GM12878 (cell line): Measurements from ENCODE around the gene CLEC19A. TPM values are rescaled to one million over a fixed set of nuclear protein-coding genes. Genes with fewer than 3 reads are reported as not detected.

Experiments
- ATAC-seq: fragments of 200-7000 bp; cut with Tn5 transposase; 3 replicates; pipeline ENCODE4 v1.9.1; 2020; ENCODE audit warnings: mild to moderate bottlenecking, moderate library complexity
- BruUV-seq: library from RNA; stranded (reverse); fragments of 400-500 nt; replicated peaks from 2 replicates; lab custom pipeline; 2021; lab: Mats Ljungman, UMichigan
- CTCF ChIA-PET: fragments of 300-600 bp; sonication (Branson Sonifier 250); formaldehyde crosslinking; extraction: SDS; loops from one replicate; lab custom pipeline; 2021; ENCODE audit warnings: inconsistent platforms; lab: Yijun Ruan, JAX
- POLR2A ChIA-PET: fragments of 350-600 bp; formaldehyde crosslinking; extraction: SDS; loops from one replicate; lab custom pipeline; 2021; ENCODE audit warnings: inconsistent platforms; lab: Charles Lee
- RAD21 ChIA-PET: fragments of 300-600 bp; sonication (Branson Sonifier 250); formaldehyde crosslinking; loops from one replicate; lab custom pipeline; 2023; ENCODE audit warnings: antibody characterized with exemption; ENCODE audit not compliant: unreplicated experiment; lab: Charles Lee
- SMC1A ChIA-PET: fragments of 300-600 bp; sonication (Branson Sonifier 250); formaldehyde crosslinking; loops from one replicate; lab custom pipeline; 2023; ENCODE audit not compliant: unreplicated experiment, uncharacterized antibody; lab: Charles Lee
- DNase-seq: peaks from one replicate; pipeline ENCODE4 v3.0.0-alpha.2; 2011; ENCODE audit warnings: low read depth, low spot score
- FAIRE-seq: peaks from 3 replicates; lab custom pipeline; 2011; peaks lifted over from hg19 to GRCh38; lab: Jason Lieb, UNC
- H2AFZ ChIP-seq: 2 replicates; pipeline ENCODE4 v1.6.0; 2011; ENCODE audit warnings: low read depth, low read length, control low read depth; ENCODE audit not compliant: control insufficient read depth
- H3K27ac ChIP-seq: 2 replicates; pipeline ENCODE4 v1.5.1; 2011; ENCODE audit warnings: control low read depth; ENCODE audit not compliant: control insufficient read depth, insufficient read depth
- H3K27me3 ChIP-seq, 2 experiments: replicated peaks in 1 of 2; 2 replicates each; pipeline versions ENCODE4 v1.6.0 to v1.6.1; 2011; ENCODE audit warnings: low read length in 1 of 2; ENCODE audit not compliant: control insufficient read depth in 2 of 2, insufficient read depth in 2 of 2
- H3K36me3 ChIP-seq, 2 experiments: 2 replicates each; pipeline ENCODE4 v1.5.1; 2011; ENCODE audit warnings: low read length in 1 of 2; ENCODE audit not compliant: control insufficient read depth in 2 of 2, insufficient read depth in 2 of 2
- H3K4me1 ChIP-seq: 2 replicates; pipeline ENCODE4 v1.6.1; 2011; ENCODE audit warnings: mild to moderate bottlenecking, low read length, moderate library complexity, mixed read lengths; ENCODE audit not compliant: control insufficient read depth, insufficient read depth
- H3K4me2 ChIP-seq: 2 replicates; pipeline ENCODE4 v1.6.0; 2011; ENCODE audit warnings: control low read depth; ENCODE audit not compliant: control insufficient read depth, insufficient read depth
- H3K4me3 ChIP-seq: fragments of 200-600 bp; sonication (generic); 2 replicates; pipeline ENCODE4 v1.5.1; 2016
- H3K79me2 ChIP-seq: 2 replicates; pipeline ENCODE4 v1.6.0; 2011; ENCODE audit warnings: low read length; ENCODE audit not compliant: control insufficient read depth, insufficient read depth
- H3K9ac ChIP-seq: 2 replicates; pipeline ENCODE4 v1.8.0; 2011; ENCODE audit warnings: low read length, control low read depth, mixed read lengths; ENCODE audit not compliant: control insufficient read depth, insufficient read depth
- H3K9me3 ChIP-seq: replicated peaks from 3 replicates; pipeline ENCODE4 v1.5.1; 2011; ENCODE audit warnings: mild to moderate bottlenecking, low read length; ENCODE audit not compliant: control insufficient read depth, insufficient read depth
- H4K20me1 ChIP-seq: 2 replicates; pipeline ENCODE4 v1.6.0; 2011; ENCODE audit not compliant: control insufficient read depth, insufficient read depth
- CBFB ChIP-seq: IDR thresholded peaks from 2 replicates; pipeline ENCODE4 v1.6.1; 2016; ENCODE audit warnings: antibody characterized with exemption, low read depth
- CEBPB ChIP-seq, 2 experiments: fragments of 150-350 bp in 1 of 2; IDR thresholded peaks; 2 replicates each; pipeline ENCODE4 v1.6.1; 2012 to 2014; ENCODE audit warnings: low read depth in 2 of 2, low read length in 2 of 2, borderline replicate concordance in 1 of 2, inconsistent platforms in 1 of 2
- ESRRA ChIP-seq: IDR thresholded peaks from 2 replicates; pipeline ENCODE4 v1.6.1; 2012; ENCODE audit warnings: mild to moderate bottlenecking, low read length, improper control_type of control experiment
- HDGF ChIP-seq: fragments of 450-650 bp; IDR thresholded peaks from 2 replicates; pipeline ENCODE4 v1.6.1; 2016; ENCODE audit warnings: antibody characterized with exemption
- KAT2A ChIP-seq: conservative IDR thresholded peaks from 2 replicates; pipeline ENCODE4 v1.6.1; 2011; ENCODE audit warnings: low read depth, low read length; ENCODE audit not compliant: control insufficient read depth
- LARP7 ChIP-seq: fragments of 450-650 bp; IDR thresholded peaks from 2 replicates; pipeline ENCODE4 v1.6.1; 2017; ENCODE audit warnings: mild to moderate bottlenecking
- POLR2AphosphoS2 ChIP-seq: IDR thresholded peaks from 2 replicates; pipeline ENCODE4 v1.6.1; 2011; ENCODE audit warnings: low read depth, mild to moderate bottlenecking, low read length, improper control_type of control experiment, moderate library complexity
- RELA ChIP-seq: fragments of 450-650 bp; IDR thresholded peaks from 2 replicates; pipeline ENCODE4 v1.8.0; 2014; ENCODE audit warnings: borderline replicate concordance; ENCODE audit not compliant: partially characterized antibody
- WGBS: methylation state at CpG from one replicate; pipeline ENCODE4 v1.1.6; 2016; ENCODE audit warnings: low lambda C conversion rate; ENCODE audit not compliant: insufficient replicate concordance, insufficient coverage; ENCODE audit errors: missing lambda C conversion rate; 5-methylcytosine and 5-hydroxymethylcytosine counted together
- in situ Hi-C: fragments of 300-500 bp; cut with MboI; formaldehyde crosslinking; loops from 9 replicates; pipeline ENCODE4 v1.14.3; 2018; ENCODE audit warnings: mixed read lengths
- intact Hi-C: fragments of 100-400 bp; cut with micrococcal nuclease; formaldehyde crosslinking; loops from one replicate; pipeline ENCODE4 v1.14.2; 2022; ENCODE audit not compliant: unreplicated experiment
- polyA plus RNA-seq, 11 experiments: library from polyadenylated mRNA; depleted of rRNA in 4 of 11; unstranded in 6 of 11; stranded (reverse) in 5 of 11; fragments of >200 nt; fragmentation: Nextera tagmentation in 4 of 11; fragmentation: Illumina TruSeq in 1 of 11; extraction: Ambion mirVana in 4 of 11; extraction: Trizol in 1 of 11; gene quantifications; 1 replicate in 1 of 11; 2 replicates in 10 of 11; pipeline versions ENCODE4 v1.2.1 to v1.2.3, GENCODE V29; 2011 to 2016; ENCODE audit warnings: inconsistent platforms in 2 of 11, missing spikeins in 2 of 11, low read depth in 1 of 11
- total RNA-seq, 4 experiments: library from RNA; depleted of rRNA in 3 of 4; stranded (reverse); fragments of >200 nt in 3 of 4; fragmentation: Illumina TruSeq in 1 of 4; extraction: Trizol in 1 of 4; gene quantifications; 2 replicates each; pipeline versions ENCODE4 v1.2.1 to v1.2.3, GENCODE V29; 2013 to 2021
- TF ChIP-seq, protein P1 (sequence below): fragments of 450-650 bp; IDR thresholded peaks from 2 replicates; pipeline ENCODE4 v1.6.1; 2017; ENCODE audit warnings: mild to moderate bottlenecking, moderate library complexity
- TF ChIP-seq, protein P2 (sequence below), 3 experiments: IDR thresholded peaks in 2 of 3; conservative IDR thresholded peaks in 1 of 3; 2 replicates each; pipeline ENCODE4 v1.5.1; 2011; ENCODE audit warnings: low read depth in 3 of 3, low read length in 3 of 3, mild to moderate bottlenecking in 3 of 3, control low read depth in 2 of 3, moderate library complexity in 2 of 3, inconsistent platforms in 1 of 3, mixed read lengths in 1 of 3; ENCODE audit not compliant: control insufficient read depth in 2 of 3, insufficient read depth in 1 of 3; ENCODE audit errors: extremely low read depth in 1 of 3
- TF ChIP-seq, protein P3 (sequence below): fragments of 450-650 bp; IDR thresholded peaks from 2 replicates; pipeline ENCODE4 v1.6.1; 2017; ENCODE audit warnings: mild to moderate bottlenecking, low read depth, inconsistent platforms; ENCODE audit not compliant: poor library complexity, severe bottlenecking
- TF ChIP-seq, protein P4 (sequence below): IDR thresholded peaks from 2 replicates; pipeline ENCODE4 v1.6.1; 2012; ENCODE audit warnings: low read depth, low read length, improper control_type of control experiment

Gene CLEC19A
- total and polyA plus RNA-seq, 10 of the 15 experiments (the other 5 are each of a cell fraction or from before 2014, with no cell fraction given) = 0.03 TPM; not detected in 8

DNA sequence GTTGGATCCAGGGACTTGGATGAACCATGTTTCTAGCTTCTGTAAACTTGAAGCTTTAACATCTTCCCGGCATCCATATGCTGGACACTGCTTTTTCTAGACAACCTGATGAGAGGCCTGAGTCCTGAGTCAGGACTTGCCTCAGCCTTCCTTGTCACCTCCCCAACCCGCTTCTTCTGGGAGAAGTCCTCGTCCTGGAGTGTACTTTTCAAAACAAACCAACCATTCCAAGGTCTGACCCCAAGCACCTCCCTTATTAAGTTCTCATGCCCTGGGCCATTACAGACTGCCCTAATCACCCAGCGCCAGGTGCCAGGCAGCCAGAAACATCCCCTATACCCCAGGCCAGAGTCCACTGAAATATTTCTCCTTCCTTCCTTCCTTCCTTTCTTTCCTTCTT lies 59.4 kb downstream of the CLEC19A start:
- Histone ChIP-seq H3K36me3 (no peaks in the 10 kb centered on the region), H2AFZ (no peak overlapping the region), H3K9ac (no peak overlapping the region), H3K9me3 (no peaks in the 10 kb centered on the region; the same call in 2 of the 3 replicates), H3K27ac (no peak overlapping the region), H3K4me1 (no peaks in the 10 kb centered on the region), H3K4me3 (no peak overlapping the region), H3K27me3 (no peaks in the 10 kb centered on the region), H3K4me2 (no peak overlapping the region), H4K20me1 (no peaks in the 10 kb centered on the region), H3K79me2 (no peaks in the 10 kb centered on the region)
- ChIA-PET CTCF (interaction anchor here (0.6 kb wide), 1 partner anchor 11 kb away, joined by 3 read pairs; no protein-coding TSS in a partner anchor), RAD21 (no interaction called here), POLR2A (no interaction called here), SMC1A (interaction anchor here (0.8 to 1.2 kb wide), 3 partner anchors 11 to 16 kb away, joined by 3 read pairs; no protein-coding TSS in a partner anchor)
- intact Hi-C loops = no loop called here
- 37% methylated on average over 4 of the region's 4 CpGs for WGBS
- no peak for ATAC-seq
- TF ChIP-seq CEBPB (IDR thresholded peaks at IDR 0.05; ENCODE audit: borderline replicate concordance in 1 of 2, low read depth in 2 of 2, low read length in 2 of 2) = no peak
- TF ChIP-seq, protein P1, sequence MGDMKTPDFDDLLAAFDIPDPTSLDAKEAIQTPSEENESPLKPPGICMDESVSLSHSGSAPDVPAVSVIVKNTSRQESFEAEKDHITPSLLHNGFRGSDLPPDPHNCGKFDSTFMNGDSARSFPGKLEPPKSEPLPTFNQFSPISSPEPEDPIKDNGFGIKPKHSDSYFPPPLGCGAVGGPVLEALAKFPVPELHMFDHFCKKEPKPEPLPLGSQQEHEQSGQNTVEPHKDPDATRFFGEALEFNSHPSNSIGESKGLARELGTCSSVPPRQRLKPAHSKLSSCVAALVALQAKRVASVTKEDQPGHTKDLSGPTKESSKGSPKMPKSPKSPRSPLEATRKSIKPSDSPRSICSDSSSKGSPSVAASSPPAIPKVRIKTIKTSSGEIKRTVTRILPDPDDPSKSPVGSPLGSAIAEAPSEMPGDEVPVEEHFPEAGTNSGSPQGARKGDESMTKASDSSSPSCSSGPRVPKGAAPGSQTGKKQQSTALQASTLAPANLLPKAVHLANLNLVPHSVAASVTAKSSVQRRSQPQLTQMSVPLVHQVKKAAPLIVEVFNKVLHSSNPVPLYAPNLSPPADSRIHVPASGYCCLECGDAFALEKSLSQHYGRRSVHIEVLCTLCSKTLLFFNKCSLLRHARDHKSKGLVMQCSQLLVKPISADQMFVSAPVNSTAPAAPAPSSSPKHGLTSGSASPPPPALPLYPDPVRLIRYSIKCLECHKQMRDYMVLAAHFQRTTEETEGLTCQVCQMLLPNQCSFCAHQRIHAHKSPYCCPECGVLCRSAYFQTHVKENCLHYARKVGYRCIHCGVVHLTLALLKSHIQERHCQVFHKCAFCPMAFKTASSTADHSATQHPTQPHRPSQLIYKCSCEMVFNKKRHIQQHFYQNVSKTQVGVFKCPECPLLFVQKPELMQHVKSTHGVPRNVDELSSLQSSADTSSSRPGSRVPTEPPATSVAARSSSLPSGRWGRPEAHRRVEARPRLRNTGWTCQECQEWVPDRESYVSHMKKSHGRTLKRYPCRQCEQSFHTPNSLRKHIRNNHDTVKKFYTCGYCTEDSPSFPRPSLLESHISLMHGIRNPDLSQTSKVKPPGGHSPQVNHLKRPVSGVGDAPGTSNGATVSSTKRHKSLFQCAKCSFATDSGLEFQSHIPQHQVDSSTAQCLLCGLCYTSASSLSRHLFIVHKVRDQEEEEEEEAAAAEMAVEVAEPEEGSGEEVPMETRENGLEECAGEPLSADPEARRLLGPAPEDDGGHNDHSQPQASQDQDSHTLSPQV = no peak
- TF ChIP-seq HDGF = no peak
- TF ChIP-seq, protein P2, sequence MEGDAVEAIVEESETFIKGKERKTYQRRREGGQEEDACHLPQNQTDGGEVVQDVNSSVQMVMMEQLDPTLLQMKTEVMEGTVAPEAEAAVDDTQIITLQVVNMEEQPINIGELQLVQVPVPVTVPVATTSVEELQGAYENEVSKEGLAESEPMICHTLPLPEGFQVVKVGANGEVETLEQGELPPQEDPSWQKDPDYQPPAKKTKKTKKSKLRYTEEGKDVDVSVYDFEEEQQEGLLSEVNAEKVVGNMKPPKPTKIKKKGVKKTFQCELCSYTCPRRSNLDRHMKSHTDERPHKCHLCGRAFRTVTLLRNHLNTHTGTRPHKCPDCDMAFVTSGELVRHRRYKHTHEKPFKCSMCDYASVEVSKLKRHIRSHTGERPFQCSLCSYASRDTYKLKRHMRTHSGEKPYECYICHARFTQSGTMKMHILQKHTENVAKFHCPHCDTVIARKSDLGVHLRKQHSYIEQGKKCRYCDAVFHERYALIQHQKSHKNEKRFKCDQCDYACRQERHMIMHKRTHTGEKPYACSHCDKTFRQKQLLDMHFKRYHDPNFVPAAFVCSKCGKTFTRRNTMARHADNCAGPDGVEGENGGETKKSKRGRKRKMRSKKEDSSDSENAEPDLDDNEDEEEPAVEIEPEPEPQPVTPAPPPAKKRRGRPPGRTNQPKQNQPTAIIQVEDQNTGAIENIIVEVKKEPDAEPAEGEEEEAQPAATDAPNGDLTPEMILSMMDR (IDR thresholded peaks at IDR 0.05 in 2 of 3, conservative IDR thresholded peaks at IDR 0.05 in 1 of 3; ENCODE audit: control insufficient read depth in 2 of 3, extremely low read depth in 1 of 3, insufficient read depth in 1 of 3, low read depth in 3 of 3, low read length in 3 of 3) = no peak
- TF ChIP-seq KAT2A = no peak
- TF ChIP-seq, protein P3, sequence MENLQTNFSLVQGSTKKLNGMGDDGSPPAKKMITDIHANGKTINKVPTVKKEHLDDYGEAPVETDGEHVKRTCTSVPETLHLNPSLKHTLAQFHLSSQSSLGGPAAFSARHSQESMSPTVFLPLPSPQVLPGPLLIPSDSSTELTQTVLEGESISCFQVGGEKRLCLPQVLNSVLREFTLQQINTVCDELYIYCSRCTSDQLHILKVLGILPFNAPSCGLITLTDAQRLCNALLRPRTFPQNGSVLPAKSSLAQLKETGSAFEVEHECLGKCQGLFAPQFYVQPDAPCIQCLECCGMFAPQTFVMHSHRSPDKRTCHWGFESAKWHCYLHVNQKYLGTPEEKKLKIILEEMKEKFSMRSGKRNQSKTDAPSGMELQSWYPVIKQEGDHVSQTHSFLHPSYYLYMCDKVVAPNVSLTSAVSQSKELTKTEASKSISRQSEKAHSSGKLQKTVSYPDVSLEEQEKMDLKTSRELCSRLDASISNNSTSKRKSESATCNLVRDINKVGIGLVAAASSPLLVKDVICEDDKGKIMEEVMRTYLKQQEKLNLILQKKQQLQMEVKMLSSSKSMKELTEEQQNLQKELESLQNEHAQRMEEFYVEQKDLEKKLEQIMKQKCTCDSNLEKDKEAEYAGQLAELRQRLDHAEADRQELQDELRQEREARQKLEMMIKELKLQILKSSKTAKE = no peak
- TF ChIP-seq, protein P4, sequence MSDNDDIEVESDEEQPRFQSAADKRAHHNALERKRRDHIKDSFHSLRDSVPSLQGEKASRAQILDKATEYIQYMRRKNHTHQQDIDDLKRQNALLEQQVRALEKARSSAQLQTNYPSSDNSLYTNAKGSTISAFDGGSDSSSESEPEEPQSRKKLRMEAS = no peak
- no peak for TF ChIP-seq POLR2AphosphoS2
- TF ChIP-seq LARP7 = no peak
- TF ChIP-seq ESRRA = no peak
- no peak for TF ChIP-seq RELA
- no peak for TF ChIP-seq CBFB
- DNase-seq = no peak
- in situ Hi-C loops = no loop called here
- BruUV-seq = no TSS peak
- FAIRE-seq = no peak
